Right lung (tissue), 5 donors: ENCODE results near the gene CYP11A1. TPM values are rescaled to one million over a fixed set of nuclear protein-coding genes. Genes with fewer than 3 reads are reported as not detected.

Source experiments
- DNase-seq, 2 donors: peaks; one replicate each; pipeline ENCODE4 v3.0.0-alpha.2; 2013
- polyA plus RNA-seq, 5 donors: library from polyadenylated mRNA; unstranded; fragments of 120-200 nt; gene quantifications; one replicate each; pipeline versions ENCODE4 v1.2.1 to v1.2.3, GENCODE V29; 2013; ENCODE audit warnings: inconsistent platforms in 1 of 5, low replicate concordance in 1 of 5; ENCODE audit not compliant: insufficient read length in 5 of 5, insufficient read depth in 1 of 5

The CYP11A1 gene
- polyA plus RNA-seq, 5 donors, result 0.46 to 0.59 (median 0.54) TPM

DNA sequence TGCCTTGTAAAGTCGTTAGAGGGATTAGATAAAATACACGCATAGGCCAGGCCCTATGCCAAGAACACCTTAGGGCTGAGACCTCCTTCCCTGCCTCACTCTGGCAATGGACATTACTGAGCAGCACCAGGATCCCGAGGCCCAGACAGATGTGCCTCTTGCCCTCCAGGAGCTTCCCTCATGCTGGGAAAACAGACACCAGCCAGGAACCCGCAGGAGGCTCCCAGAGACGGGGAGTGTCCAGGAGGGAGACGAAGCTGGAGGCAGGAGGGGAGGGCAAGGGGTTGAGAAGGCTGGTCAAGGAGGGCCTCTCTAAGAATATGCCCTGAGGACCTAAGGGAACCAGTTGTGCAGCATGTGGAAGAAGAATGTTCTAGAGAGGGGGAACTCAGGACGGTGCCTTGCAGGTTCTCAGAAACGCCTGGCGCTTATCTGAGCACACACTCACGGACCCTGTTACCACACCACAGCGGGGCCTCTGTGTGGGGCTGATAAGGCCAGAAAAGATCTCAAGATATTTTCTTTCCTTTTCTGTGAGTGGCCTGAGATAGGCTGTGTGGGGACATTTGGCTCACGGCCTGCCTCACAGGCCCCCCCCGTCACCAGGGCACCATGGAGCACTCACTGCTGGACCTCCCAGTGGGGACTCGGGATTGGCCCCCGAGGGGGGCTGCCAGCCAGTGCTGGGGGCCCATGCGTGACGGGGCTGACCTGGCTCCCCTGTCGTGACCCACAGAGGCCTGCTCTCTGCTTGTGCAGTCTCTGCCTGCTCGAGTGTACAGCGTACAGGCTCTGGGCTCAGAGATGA is 22.0 kb upstream of the CYP11A1 start:
- DNase-seq, result no peak

GRCh38 chr15:74388363-74388951 is 21.0 kb upstream of the CYP11A1 start:
- no peak for DNase-seq

DNA sequence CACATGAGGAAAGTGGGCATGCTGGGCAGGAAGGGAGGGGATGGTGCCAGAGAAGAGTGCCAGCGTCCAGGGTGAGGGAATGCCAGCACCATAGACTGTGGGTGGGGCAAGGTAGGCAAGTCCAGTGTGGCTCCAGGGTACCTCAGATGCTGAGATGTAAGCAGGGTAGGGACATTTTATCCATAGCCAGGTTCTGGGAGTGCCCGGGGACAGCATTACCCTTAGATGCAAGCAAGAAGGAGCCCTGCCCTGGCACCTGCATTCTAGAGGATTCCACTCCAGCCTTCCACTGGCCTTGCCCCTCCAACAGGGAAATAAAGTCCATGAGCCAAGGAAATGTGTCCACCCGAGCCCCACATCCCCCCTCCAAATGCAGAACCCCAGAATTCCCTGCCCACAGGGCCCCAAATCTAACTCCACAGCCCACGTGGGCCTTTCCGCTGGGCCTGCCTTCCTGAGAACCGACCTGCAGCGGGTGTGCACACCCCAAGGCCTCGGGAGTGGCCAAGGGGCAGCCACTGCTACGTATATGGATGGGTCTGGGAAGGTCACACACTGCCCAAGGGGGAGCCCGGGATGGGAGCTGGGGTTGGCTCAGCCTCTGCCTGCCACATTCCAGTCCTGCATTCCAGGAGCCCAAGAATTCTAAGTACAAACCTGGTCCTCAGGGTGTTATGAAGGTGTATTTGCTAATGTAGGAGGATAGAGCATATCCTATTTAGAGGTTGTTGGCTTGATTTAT is 20.3 kb upstream of the CYP11A1 start:
- DNase-seq, result no peak

- no peak for DNase-seq
These were observed 19.7 kb upstream of the CYP11A1 start for GRCh38 chr15:74387141-74387541.

GRCh38 chr15:74386496-74387140 is 19.2 kb upstream of the CYP11A1 start:
- no peak for DNase-seq

- no peak for DNase-seq
These were observed 18.3 kb upstream of the CYP11A1 start for GRCh38 chr15:74385733-74386132.

DNA sequence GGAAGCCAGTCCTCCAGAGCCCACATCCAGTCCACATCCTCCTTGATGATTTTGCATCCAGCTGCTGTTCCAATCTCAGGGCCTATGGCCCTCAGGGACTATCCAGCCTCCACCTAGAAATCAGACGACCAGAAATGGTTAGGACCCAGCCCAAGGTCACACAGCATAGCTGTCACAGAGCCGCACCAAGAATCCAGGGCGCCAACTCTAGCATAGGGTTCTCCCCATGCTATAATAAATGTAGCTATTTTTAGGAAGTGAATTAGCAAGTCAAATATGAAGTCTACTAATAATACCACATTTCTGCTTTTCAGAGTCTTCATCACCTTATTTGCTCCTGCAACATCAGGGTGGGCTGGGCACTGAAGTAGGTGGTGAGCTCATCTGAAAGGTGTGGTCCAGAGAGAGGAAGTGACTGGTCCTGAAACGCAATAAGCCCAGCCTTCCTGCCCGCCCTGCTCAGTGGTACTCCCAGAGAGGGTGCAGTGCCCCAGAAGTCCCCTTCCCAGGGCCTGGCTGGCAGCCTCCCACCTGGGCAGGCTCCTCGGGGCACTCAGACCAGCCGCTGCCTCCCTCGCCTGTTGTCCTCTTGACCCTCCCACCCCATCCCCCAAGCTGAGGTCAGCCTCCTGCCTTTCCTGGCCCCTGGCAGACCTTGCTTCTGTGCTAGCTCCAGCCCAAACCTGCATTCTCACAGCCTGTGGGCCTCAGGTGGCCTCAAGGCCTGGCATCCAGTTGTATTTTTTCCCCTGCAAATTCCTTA is 17.6 kb upstream of the CYP11A1 start:
- DNase-seq, result no peak

DNA sequence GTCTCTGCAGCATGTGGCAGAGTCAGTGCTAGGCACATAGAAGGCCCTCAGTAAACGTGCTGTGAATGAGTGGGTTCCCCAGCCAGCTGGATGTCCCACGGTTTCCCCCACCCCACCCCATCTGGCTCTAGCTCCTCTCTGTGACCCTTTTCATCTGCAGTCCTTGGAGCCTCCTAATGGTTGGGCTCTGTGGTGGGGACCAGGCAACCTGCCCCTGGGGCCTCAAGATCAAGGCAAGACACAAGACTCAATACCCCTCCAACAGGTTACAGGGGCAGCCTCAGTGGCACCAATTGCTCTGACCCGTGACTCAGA is 17.1 kb upstream of the CYP11A1 start:
- DNase-seq, result no peak

- no peak for DNase-seq
These were observed 16.5 kb upstream of the CYP11A1 start for GRCh38 chr15:74383695-74384565.

DNA sequence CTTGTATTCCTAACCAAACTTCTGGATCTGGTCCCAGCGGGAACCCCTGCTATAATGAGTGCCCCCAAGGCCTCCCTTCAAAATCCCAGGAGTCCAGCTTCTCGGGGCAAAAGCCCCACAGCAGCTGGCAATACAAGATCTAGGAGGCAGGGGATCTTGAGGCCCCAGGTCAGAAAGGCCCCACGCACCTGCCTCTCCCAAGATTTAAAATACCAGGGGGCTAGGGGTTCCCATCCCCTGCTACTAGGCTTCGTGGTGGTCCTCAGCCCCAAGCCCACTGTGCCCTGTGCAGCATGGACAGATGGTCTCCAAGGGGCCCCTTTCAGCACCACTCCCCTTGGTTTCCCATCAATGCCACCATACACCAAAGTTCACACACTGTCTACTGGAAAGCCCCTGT is 15.8 kb upstream of the CYP11A1 start:
- DNase-seq, result no peak

- peak; percentile 58 to 75 for DNase-seq
These were observed 14.8 kb upstream of the CYP11A1 start for GRCh38 chr15:74382004-74382816.

GRCh38 chr15:74381481-74381880 is 14.0 kb upstream of the CYP11A1 start:
- no peak for DNase-seq

- no peak for DNase-seq
These were observed 13.7 kb upstream of the CYP11A1 start for GRCh38 chr15:74381190-74381453.

DNA sequence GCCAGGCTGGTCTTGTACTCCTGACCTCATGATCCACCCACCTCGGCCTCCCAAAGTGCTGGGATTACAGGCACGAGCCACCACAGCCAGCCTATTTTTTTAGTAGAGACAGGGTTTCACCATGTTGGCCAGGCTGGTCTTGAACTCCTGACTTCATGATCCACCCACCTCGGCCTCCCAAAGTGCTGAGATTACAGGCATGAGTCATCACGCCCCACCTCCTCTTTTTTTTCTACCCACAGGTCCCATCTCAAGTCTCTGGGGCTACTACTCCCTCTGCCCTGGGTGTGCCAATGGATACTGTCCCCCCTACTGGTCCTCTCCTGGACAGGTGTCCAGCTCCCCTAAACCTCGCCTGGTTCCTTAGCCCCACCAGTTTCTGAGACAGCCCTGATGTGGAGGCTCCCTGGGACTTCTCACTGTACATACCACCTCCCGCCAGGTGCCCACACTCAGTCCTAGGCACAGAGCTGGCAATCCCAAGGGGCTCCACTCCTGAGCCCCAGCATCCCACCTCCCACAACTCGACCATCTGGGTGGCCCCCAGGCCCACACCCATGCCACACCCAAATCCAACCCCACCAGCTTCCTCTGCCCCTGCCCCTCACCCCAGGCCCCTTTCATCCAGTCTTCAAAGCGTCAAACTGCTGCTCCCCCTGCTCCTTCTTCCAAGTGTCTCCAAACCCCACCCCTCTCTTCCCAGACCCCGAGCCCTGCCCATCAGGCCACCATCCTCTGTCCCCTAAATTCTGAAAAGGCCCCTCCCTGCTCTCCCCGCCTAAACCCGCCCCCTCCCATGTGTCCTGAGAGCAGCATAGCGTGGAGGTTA is 13.1 kb upstream of the CYP11A1 start:
- no peak for DNase-seq

- no peak for DNase-seq
These were observed 11.4 kb upstream of the CYP11A1 start for GRCh38 chr15:74378848-74379247.

DNA sequence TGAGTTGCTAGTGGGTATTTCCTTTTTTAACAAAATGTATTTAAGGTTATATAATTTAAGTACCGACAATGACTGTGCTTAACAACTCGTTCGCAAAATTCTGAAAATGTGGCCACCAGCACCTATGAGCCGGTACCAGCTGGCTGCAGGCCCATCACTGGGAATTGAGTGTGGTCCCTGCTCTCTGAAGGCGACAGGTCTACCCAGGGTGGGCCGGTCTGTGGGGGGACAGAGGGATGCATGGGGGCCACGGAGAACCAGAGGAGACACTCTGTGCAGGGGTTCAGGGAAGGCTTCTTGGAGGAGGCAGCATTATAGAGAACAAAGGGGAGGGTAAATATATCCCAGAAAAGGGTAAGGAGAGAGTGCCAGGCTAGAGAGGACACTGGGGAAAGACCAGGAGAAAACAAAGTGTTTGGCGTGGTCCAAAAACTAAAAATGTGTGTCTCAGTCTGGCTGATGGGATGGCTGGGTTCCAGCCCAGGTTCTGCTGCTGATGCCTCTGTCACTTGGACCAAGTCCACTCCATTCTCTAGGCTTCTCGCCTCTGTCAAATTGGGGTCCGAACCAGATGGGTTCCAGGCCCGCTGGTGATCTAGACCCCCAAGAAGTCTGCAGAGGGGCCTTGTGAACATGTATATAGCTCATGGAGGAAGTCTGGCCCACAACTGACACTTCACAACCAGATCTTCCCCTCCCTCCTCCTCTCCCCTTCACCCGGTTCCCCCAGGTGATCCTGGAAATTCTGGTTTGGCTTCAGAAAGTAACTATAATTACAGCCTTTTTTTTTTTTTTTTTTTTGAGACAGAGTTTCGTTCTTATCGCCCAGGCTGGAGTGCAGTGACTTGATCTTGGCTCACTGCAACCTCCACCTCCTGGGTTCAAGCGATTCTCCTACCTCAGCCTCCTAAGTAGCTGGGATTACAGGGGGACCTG is 10.7 kb upstream of the CYP11A1 start:
- no peak for DNase-seq

DNA sequence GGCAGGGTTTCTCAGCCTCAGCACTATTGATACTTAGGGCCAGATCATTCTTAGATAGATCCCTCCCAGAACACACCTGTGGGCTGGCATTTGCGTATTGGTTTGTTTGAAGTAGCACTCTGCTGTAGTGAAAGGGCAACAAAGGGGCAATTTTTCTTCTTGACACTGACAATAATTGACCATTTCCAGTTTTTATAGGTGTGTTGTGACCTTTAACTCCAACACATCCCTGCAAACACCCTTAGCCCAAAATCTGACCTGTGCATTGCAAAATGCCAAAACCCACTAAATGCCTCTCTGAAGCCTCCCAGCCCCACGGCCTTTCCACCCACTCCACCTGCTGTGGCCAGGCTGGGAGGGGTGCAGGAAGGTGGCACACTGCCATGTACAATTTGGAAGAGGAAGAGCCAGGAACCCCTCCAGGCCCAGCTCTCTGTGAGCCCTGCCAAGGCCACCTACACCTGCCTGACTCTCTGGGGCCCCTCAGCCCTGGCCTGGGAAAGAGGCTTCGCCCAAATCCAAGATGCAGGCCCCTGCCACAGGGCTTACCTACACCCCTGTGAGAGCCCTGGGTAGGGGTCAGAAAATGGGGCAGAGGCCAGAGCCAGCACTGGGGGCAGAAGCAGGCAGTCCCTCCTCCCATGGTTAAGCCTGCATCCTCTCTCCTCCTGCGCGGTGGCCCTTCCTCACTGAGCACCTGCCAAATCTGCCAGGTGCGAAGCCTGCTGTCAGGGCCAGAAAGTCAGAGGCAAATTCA is 9.6 kb upstream of the CYP11A1 start:
- no peak for DNase-seq
